GM12891 (cell line): ENCODE results near the gene MGLL.

ENCODE experiments used
- POLR2A ChIP-seq: IDR thresholded peaks from 2 replicates; pipeline ENCODE4 v1.6.1; 2011; ENCODE audit warnings: low read depth, low read length, control low read depth
- POLR2AphosphoS5 ChIP-seq: IDR thresholded peaks from 2 replicates; pipeline ENCODE4 v1.6.1; 2011; ENCODE audit warnings: low read depth, low read length, control low read depth
- SPI1 ChIP-seq: IDR thresholded peaks from 2 replicates; pipeline ENCODE4 v1.6.1; 2011; ENCODE audit warnings: low read depth, low read length, control low read depth
- TAF1 ChIP-seq: IDR thresholded peaks from 2 replicates; pipeline ENCODE4 v1.6.1; 2011; ENCODE audit warnings: low read depth, low read length, control low read depth

DNA sequence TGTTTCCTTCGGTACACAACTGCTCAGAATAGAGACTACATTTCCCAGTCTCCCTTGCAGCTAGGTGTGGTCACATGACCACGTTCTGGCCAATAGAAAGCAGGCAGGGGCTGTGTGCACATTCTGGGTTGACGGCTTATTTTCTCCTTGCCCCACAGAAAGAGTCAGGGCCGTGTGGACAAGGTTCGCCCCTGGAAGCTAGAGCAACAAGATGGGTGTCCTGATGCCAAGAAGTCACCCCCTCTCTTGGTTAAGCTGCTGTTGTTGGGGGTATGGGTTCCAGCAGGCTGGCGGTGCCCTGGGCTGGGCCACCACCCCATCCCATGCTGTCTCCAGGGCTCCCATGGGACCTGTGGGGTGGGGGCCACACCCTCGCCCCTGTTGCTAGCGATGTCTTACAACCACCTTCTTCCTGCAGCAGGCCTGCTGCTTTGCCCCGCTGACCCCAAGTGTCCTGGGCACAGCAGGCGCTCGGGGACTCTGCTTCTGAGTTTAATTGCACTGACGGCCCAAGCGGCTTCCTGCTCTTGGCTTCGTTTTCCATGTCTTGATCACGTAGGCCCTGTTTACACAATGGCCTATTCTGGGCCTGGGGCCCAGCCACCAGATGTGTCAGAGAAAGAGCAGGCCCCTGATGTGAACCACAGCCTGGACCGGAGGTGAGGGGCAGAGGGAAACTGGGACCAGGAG is 124.6 kb downstream of the MGLL start:
- TF ChIP-seq POLR2A (0 out of 2 replicates have a peak, but pooled peaks have one; percentile 17), POLR2AphosphoS5 (no peak), SPI1 (no peak), TAF1 (no peak)
